Ascending aorta (tissue), 2 donors: ENCODE data around the gene PLA2G4D. TPM values are rescaled to one million over a fixed set of nuclear protein-coding genes. Genes with fewer than 3 reads are reported as not detected.
A peak's percentile ranks its signal among the peaks of the same experiment; 100 is the strongest.

Source experiments
- DNase-seq, 2 donors: peaks; one replicate each; pipeline ENCODE4 v3.0.0-alpha.2; 2019; ENCODE audit warnings: low spot score in 2 of 2
- H3K27ac ChIP-seq, 2 donors: fragments of 200-600 bp; sonication (generic); one replicate each; pipeline ENCODE4 v1.5.1; 2016 to 2017; ENCODE audit warnings: mild to moderate bottlenecking in 1 of 2
- H3K27me3 ChIP-seq: fragments of 200-600 bp; sonication (generic); one replicate; pipeline ENCODE4 v1.5.1; 2017
- H3K36me3 ChIP-seq, 2 donors: fragments of 200-600 bp; sonication (generic); one replicate each; pipeline ENCODE4 v1.5.1; 2016
- H3K4me1 ChIP-seq, 2 donors: fragments of 200-600 bp; sonication (generic); one replicate each; pipeline ENCODE4 v1.5.1; 2016 to 2017; ENCODE audit warnings: mild to moderate bottlenecking in 1 of 2
- H3K4me3 ChIP-seq, 2 donors: fragments of 200-600 bp; sonication (generic); one replicate each; pipeline ENCODE4 v1.5.1; 2016 to 2017; ENCODE audit warnings: mild to moderate bottlenecking in 1 of 2
- H3K9me3 ChIP-seq, 2 donors: fragments of 200-600 bp; sonication (generic); one replicate each; pipeline ENCODE4 v1.5.1; 2016
- CTCF ChIP-seq, 3 experiments: fragments of 200-600 bp in 2 of 3; fragments of 450-650 bp in 1 of 3; sonication (generic) in 2 of 3; IDR thresholded peaks; one replicate each; pipeline ENCODE4 v1.5.1; 2016 to 2019; ENCODE audit warnings: antibody characterized with exemption in 3 of 3, mild to moderate bottlenecking in 1 of 3, moderate library complexity in 1 of 3
- intact Hi-C: fragments of 100-400 bp; cut with DNase I; formaldehyde crosslinking; loops from one replicate; pipeline ENCODE4 v1.15.1; 2023
- total RNA-seq: library from RNA; depleted of rRNA; stranded (reverse); fragments of >200 nt; gene quantifications from one replicate; pipeline ENCODE4 v1.1.0, GENCODE V29; 2016

The PLA2G4D gene
- total RNA-seq, 1 donor from 2014 or later, result not detected

DNA sequence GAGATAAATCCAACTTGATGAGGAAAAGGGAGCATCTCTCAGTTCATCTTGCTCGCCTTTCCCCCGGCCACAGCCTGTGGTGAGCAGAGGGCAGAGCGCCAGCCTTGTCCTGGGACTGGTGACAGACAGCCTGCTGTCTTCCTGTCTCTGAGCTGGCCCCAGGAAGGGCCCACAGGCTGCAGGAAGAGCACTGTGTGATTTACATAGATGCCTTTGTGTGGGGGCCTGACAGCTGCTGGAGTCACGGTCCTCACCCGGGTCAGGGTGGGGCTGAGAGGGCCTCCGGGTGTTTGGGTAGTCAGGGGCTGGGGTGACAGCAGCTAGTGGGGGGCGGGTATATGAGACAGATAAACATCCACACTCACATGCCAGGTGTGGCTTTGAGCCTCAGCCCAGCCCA is 29.3 kb downstream of the PLA2G4D start:
- H3K4me3 ChIP-seq, result no peak overlapping the region
- no peak for TF ChIP-seq CTCF (IDR thresholded peaks at IDR 0.05)
- no peaks in the 10 kb centered on the region for H3K9me3 ChIP-seq
- H3K27ac ChIP-seq, result no peak overlapping the region
- peak in 1 of 2 donors; percentile 60 for DNase-seq
- no peaks in the 10 kb centered on the region for H3K4me1 ChIP-seq
- no peaks in the 10 kb centered on the region for H3K36me3 ChIP-seq
- intact Hi-C loops, result no loop called here
- no peaks in the 10 kb centered on the region for H3K27me3 ChIP-seq

DNA sequence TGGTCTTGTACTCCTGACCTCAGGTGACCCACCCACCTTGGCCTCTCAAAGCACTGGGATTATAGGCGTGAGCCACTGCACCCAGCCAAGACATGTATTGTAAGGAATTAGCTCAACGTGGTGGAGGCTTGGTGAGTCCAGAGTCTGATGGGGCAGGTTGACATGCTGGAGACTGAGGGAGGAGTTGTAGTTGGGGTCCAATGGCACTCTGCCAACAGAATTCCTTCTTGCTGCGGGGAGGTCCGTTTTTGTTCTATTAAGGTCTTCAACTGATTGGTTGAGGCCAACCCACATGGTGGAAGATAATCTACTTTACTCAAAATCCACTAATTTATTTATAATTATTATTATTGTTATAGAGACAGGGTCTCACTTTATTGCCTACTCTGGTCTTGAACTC is 30.1 kb downstream of the PLA2G4D start:
- DNase-seq, result peak in 1 of 2 donors; percentile 42
- intact Hi-C loops, result no loop called here
- TF ChIP-seq CTCF (IDR thresholded peaks at IDR 0.05), result no peak

GRCh38 chr15:42063122-42063848 is 31.1 kb downstream of the PLA2G4D start:
- no peak for DNase-seq
- H3K27me3 ChIP-seq, result no peaks in the 10 kb centered on the region
- H3K27ac ChIP-seq, result no peak overlapping the region
- intact Hi-C loops, result no loop called here
- no peak for TF ChIP-seq CTCF (IDR thresholded peaks at IDR 0.05)
- H3K4me1 ChIP-seq, result no peaks in the 10 kb centered on the region
- H3K9me3 ChIP-seq, result no peaks in the 10 kb centered on the region
- H3K4me3 ChIP-seq, result no peak overlapping the region
- no peaks in the 10 kb centered on the region for H3K36me3 ChIP-seq

More for the DNA sequence above, 30.1 kb downstream of the PLA2G4D start:
- Histone ChIP-seq H3K4me3 (no peak overlapping the region), H3K27me3 (no peaks in the 10 kb centered on the region), H3K27ac (no peak overlapping the region), H3K4me1 (no peaks in the 10 kb centered on the region), H3K9me3 (no peaks in the 10 kb centered on the region), H3K36me3 (no peaks in the 10 kb centered on the region)

- Histone ChIP-seq H3K27ac (no peak overlapping the region), H3K36me3 (no peaks in the 10 kb centered on the region), H3K27me3 (no peaks in the 10 kb centered on the region), H3K4me3 (no peak overlapping the region), H3K4me1 (no peaks in the 10 kb centered on the region), H3K9me3 (no peaks in the 10 kb centered on the region)
- intact Hi-C loops, result no loop called here
- no peak for DNase-seq
- no peak for TF ChIP-seq CTCF (IDR thresholded peaks at IDR 0.05)
These were observed 32.0 kb downstream of the PLA2G4D start for GRCh38 chr15:42062284-42062806.

DNA sequence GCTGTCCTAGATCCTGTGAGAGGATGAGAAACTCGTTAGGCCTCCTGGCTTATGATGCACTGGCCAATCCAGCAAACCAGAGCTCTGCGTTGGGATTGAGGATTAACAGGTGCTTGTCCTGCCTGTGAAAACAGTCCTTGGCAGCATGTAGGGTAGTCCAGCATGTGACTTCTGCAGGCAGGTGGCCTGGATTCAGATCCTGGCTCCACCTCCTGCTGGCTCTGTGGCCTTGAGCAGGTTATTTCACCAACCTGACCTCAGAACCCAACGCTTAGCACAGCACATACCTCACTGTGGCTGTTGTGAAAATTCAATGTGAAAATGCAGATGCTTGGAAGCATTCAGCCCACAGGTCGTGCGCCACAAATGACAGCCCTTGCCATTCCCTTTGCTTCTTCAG is 33.6 kb downstream of the PLA2G4D start:
- intact Hi-C loops, result no loop called here
- TF ChIP-seq CTCF (IDR thresholded peaks at IDR 0.05), result no peak
- peak in 1 of 2 donors; percentile 33 for DNase-seq

More for the DNA sequence above, 33.6 kb downstream of the PLA2G4D start:
- no peaks in the 10 kb centered on the region for H3K4me1 ChIP-seq
- H3K27me3 ChIP-seq, result no peaks in the 10 kb centered on the region
- H3K4me3 ChIP-seq, result no peak overlapping the region
- no peaks in the 10 kb centered on the region for H3K9me3 ChIP-seq
- no peak overlapping the region for H3K27ac ChIP-seq
- H3K36me3 ChIP-seq, result no peaks in the 10 kb centered on the region
